Ammon's horn (tissue), 1 donor: Measurements from ENCODE around the gene ZNHIT1.
"Not testable (repeated sequence)": the region's sequence is repeated elsewhere in the genome, so short reads cannot be mapped to it uniquely, and the experiment has no call there.

ENCODE experiments used
- DNase-seq: peaks from one replicate; pipeline ENCODE4 v3.0.0-alpha.2; 2016; ENCODE audit warnings: low spot score

ZNHIT1 gene

GRCh38 chr7:101241443-101242349, 23.7 kb downstream of the ZNHIT1 start:
- DNase-seq = no peak

DNA sequence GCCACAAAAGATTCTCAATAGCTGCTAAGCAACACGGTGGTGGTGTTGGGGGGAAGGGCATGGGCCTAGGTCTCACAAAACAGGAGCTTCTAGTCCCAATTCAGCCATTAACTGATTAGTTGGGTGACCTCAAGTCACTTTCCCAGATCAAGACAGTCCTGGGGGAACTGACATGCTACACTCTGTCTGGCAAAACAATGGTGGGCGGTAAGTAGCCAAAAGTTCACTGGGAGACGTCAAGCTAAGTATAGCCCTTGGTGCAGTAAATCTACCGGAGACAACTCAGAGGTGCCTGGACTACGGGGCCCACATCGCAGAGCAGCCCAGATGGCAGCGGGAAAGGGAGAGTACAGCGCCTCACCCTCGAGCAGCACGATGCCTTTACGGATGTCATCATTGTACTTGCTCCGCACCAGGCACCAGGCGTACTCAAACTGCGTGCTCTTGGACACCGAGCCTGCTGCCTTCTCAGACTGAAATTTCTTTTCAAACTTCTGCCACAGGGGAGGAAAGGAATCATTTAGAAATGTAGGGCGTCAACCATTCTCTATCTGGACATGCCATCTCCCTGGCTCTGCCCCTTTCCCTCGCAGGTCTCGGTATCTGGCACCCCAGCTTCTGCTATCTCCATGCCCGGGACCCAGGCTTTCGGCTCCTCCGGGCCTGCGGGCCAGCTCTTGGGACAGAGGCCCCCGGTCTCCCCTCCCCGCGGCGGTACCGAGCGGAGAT, 25.8 kb downstream of the ZNHIT1 start:
- peak; percentile 32 for DNase-seq

DNA sequence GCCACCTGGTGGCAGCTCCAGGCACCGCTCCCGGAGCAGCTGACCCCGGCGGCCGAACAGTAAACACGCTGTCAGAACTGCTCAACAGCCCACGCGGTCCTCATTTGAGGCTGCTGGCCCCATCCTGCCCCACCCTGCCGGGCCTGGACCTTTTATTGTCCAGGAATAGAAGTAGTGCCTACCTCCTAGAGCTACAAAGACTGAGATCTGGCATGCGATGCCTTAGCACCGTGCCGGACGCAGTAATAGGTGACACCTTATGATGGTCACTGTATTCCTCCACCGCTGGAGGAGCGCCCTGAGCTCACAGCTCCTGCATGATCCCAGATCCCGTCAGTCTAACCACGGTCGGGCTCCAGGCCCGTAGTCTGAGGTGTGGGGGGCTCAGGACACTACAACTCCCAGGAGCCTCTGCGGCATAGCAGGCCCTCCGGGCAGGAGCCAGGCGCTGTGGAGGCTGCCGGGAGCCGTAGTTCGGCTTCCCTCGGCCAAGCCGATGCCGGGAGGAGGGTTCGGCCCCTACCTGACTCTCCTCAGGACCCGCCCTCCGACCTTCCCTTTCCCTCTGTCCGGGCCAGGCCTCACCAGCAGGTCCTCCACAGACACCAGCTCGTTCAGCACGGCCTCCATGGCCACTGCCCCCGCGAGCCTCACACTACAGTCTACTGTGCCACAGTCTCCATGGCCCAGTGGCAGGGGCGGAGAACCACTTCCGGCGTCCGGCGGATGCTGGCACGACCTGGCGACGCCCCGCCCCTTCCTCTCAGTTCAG, 26.6 kb downstream of the ZNHIT1 start, which contains the start of gene FIS1:
FIS1 (minus strand) TSS at position 707 of the 772 bp plus-strand sequence; CDS start at position 630, 77 bp downstream.
- DNase-seq = peak; percentile 96

GRCh38 chr7:101245147-101245668, 27.2 kb downstream of the ZNHIT1 start:
- DNase-seq = no peak

- DNase-seq = no peak
Observed at GRCh38 chr7:101248276-101248675, 30.3 kb downstream of the ZNHIT1 start.

- DNase-seq = no peak
Observed at GRCh38 chr7:101250324-101250723, 32.4 kb downstream of the ZNHIT1 start.

DNA sequence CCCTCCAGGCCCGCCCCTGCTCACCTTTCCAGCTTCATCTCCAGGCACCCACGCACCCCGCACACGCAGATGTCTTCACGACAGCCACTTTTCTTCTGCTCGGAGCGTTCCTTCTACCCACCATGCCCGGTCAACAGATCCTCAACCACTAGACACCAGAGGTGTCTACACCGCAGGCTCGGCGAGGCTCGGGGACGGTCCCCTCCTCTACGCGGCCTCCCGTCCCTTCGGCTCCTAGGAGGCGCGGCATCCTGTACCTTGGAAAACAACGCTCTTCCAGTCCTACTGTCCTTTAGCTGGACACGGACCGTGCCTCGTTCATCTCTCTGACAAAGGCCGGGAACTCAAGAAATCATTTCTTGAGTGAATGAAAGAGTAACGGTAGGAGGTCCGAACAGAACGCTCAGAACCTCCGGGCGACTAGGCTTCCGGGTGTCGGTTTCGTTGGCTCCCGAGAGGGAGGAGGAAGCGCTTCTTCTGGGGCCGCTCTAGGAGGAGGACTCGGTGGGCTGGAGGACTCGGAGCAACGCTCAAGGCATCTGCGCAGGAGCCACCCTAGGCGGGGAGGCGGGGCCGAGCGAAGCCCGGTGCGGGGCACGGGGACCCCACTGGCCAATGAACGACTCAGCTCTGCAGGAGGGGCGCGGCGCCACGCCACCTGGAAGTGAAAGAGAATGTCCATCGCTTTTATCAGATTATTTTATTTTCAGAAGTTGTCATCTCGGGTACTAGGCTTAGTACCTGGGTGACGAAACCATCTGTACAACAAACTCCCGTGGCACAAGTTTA, 34.1 kb downstream of the ZNHIT1 start:
- peak; percentile 98 for DNase-seq

- not testable (repeated sequence) for DNase-seq
Observed at GRCh38 chr7:101253199-101253598, 35.2 kb downstream of the ZNHIT1 start.

DNA sequence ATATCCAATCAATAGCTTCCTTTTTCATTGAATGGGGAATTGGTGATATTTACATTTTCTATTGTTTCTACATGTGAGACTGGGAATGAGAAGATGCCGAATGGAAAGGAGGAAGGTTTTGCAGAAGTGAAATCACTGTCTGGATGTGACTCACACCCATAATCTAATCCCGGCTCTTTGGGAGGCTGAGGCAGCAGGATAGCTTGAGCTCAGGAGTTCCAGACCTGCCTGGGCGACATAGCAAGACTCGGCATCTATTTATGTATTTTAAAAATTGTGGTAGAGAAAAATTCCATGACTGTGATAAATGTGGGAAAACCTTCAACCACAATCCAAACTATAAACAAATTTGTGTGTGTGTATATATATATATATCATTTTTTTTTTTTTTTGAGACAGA, 37.8 kb downstream of the ZNHIT1 start:
- DNase-seq = no peak

DNA sequence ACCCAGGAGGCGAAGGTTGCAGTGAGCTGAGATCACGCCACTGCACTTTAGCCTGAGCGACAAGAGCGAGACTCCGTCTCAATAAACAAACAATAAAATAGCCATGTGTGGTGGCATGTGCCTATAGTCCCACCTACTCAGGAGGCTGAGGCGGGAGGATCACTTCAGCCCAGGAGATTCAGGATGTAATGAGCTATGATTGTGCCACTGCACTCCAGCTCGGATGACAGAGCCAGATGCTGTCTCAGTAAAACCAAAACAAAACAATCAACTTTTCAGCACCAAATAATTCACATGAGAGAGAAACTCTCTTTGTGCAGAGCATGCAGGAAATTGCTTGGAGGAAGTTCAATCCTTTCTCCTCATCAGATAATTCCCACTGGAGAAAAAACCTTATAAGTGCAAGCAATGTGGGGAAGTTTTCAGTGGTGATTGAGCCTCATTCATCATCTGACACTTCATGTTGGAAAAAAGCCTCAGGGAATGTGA, 40.3 kb downstream of the ZNHIT1 start:
- no peak for DNase-seq

- not testable (repeated sequence) for DNase-seq
Observed at GRCh38 chr7:101264102-101264706, 46.2 kb downstream of the ZNHIT1 start.

DNA sequence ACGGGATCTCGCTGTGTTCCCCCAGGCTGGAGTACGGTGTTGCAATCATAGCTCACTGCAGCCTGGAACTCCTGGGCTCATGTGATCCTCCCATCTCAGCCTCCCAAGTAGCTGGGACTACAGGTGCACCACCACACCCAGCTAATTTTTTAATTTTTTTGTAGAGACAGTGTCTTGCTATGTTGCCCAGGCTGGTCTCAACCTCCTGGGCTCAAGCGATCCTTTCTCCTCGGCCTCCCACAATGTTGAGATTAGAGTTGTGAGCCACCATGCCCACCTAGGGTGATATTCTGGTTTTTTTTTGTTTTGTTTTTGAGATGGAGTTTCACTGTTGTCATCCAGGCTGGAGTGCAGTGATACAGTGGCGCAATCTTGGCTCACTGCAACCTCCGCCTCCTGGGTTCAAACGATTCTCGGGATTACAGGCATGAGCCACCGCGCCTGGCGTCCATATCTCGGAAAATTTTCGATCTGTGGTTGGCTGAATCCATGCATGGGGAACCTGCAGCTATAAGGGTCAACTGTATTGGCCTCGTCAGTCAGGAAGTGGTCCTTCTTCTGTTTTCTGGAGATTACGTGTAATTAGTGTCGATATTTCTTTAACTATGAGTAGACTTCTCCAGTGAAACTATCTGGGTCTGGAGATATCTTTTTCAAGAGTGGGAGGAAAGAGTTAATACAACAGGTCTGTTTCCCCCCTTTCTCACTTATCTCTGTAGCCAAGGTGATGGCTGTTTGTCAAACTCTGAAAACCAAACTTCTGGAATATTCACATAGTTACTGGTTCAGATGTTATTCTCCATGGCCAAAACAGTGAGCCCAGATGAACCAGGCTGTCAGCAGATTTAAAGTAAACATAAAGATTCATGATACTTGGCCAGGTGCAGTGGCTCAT, 47.9 kb downstream of the ZNHIT1 start:
- DNase-seq = no peak

DNA sequence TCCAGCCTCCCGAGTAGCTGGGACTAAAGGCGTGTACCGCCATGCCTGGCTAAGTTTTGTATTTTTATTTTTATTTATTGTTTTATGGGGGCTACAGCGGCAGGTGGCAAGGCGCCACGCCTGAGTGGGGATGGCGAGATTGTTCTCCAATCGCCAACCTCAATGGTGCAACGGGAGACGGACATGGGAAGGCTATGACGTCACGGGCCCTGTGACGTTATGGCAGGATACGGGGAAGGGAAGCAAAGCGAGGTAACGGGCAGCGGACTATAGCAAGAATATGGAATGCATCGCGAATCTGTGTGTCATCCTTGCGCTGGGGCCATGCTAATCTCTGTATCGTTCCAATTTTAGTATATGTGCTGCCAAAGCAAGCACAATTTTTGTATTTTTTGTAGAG, 51.7 kb downstream of the ZNHIT1 start:
- DNase-seq = no peak

- peak; percentile 38 for DNase-seq
Observed at GRCh38 chr7:101271021-101271420, 53.1 kb downstream of the ZNHIT1 start.

GRCh38 chr7:101273206-101273605, 55.2 kb downstream of the ZNHIT1 start:
- no peak for DNase-seq
